Left lung (tissue), 10 donors: ENCODE measurements around the gene TBL1X. TPM values are rescaled to one million over a fixed set of nuclear protein-coding genes. Genes with fewer than 3 reads are reported as not detected.

Source experiments
- ATAC-seq: fragments of 200-7000 bp; cut with Tn5 transposase; one replicate; pipeline ENCODE4 v1.9.1; 2020; ENCODE audit warnings: moderate library complexity
- DNase-seq, 4 donors: peaks; one replicate each; pipeline ENCODE4 v3.0.0-alpha.2; 2013 to 2020
- H3K27ac ChIP-seq, 2 donors: fragments of 200-600 bp; sonication (generic) in 1 of 2; one replicate each; pipeline versions ENCODE4 v1.5.0 to v1.8.0; 2020 to 2021
- H3K27me3 ChIP-seq, 2 donors: fragments of 200-600 bp; sonication (generic) in 1 of 2; one replicate each; pipeline versions ENCODE4 v1.5.0 to v1.8.0; 2020 to 2021
- H3K36me3 ChIP-seq, 2 donors: fragments of 200-600 bp; sonication (generic) in 1 of 2; one replicate each; pipeline versions ENCODE4 v1.5.0 to v1.8.0; 2020 to 2021
- H3K4me1 ChIP-seq, 2 donors: fragments of 200-600 bp; one replicate each; pipeline ENCODE4 v1.8.0; 2021
- H3K4me3 ChIP-seq, 2 donors: fragments of 200-600 bp; sonication (generic) in 1 of 2; one replicate each; pipeline versions ENCODE4 v1.5.0 to v1.8.0; 2020 to 2021; ENCODE audit warnings: mild to moderate bottlenecking in 1 of 2
- H3K9me3 ChIP-seq, 2 donors: fragments of 200-600 bp; sonication (generic) in 1 of 2; one replicate each; pipeline versions ENCODE4 v1.5.0 to v1.8.0; 2020 to 2021
- CTCF ChIP-seq, 2 donors: fragments of 200-600 bp; sonication (generic) in 1 of 2; IDR thresholded peaks; one replicate each; pipeline versions ENCODE4 v1.5.0 to v1.8.0; 2021; ENCODE audit warnings: antibody characterized with exemption in 2 of 2
- intact Hi-C, 2 donors: fragments of 100-400 bp; cut with DNase I; formaldehyde crosslinking; loops; one replicate each; pipeline versions ENCODE4 v1.11.2 to v1.14.2; 2022
- polyA plus RNA-seq, 6 donors: library from polyadenylated mRNA; unstranded; fragments of 120-200 nt; gene quantifications; one replicate each; pipeline ENCODE4 v1.2.1, GENCODE V29; 2013; ENCODE audit not compliant: insufficient read length in 6 of 6
- total RNA-seq, 2 donors: library from RNA; stranded (reverse); fragmentation: NEBNext Ultra II Directional; extraction: Animal tissue kit (Norgen Biotek cat#: 25700); gene quantifications; one replicate each; pipeline ENCODE4 v1.2.1, GENCODE V29; 2021
- donor health status: DM: no; HTN: yes; CAD: no.
- donor health status: DM: no; HTN: no; CAD: no.

Gene TBL1X
- total and polyA plus RNA-seq, 8 donors, result 13.4 to 24.6 (median 21.6) TPM

GRCh38 chrX:9738151-9738550, 273.3 kb downstream of the TBL1X start:
- no peak for TF ChIP-seq CTCF (IDR thresholded peaks at IDR 0.05)
- no peaks in the 10 kb centered on the region for H3K36me3 ChIP-seq
- H3K27me3 ChIP-seq, result no peaks in the 10 kb centered on the region
- no peak overlapping the region for H3K4me3 ChIP-seq
- no peaks in the 10 kb centered on the region for H3K4me1 ChIP-seq
- intact Hi-C loops, result no loop called here
- ATAC-seq (no peak), DNase-seq (no peak)
- H3K27ac ChIP-seq, result no peak overlapping the region
- no peaks in the 10 kb centered on the region for H3K9me3 ChIP-seq

GRCh38 chrX:9739130-9739529, 274.3 kb downstream of the TBL1X start:
- H3K4me1 ChIP-seq, result no peaks in the 10 kb centered on the region
- no peak overlapping the region for H3K4me3 ChIP-seq
- no peak for ATAC-seq
- intact Hi-C loops, result no loop called here
- no peak overlapping the region for H3K27ac ChIP-seq
- no peak for DNase-seq
- no peaks in the 10 kb centered on the region for H3K27me3 ChIP-seq
- H3K9me3 ChIP-seq, result no peaks in the 10 kb centered on the region
- no peak for TF ChIP-seq CTCF (IDR thresholded peaks at IDR 0.05)
- H3K36me3 ChIP-seq, result no peaks in the 10 kb centered on the region

- intact Hi-C loops, result no loop called here
- peak; percentile 19 for ATAC-seq
These were observed 280.7 kb downstream of the TBL1X start for GRCh38 chrX:9745417-9746115.

GRCh38 chrX:9746148-9746888, 281.5 kb downstream of the TBL1X start:
- no peaks in the 10 kb centered on the region for H3K27me3 ChIP-seq
- H3K9me3 ChIP-seq, result no peaks in the 10 kb centered on the region
- no peaks in the 10 kb centered on the region for H3K36me3 ChIP-seq
- TF ChIP-seq CTCF (IDR thresholded peaks at IDR 0.05), result no peak
- intact Hi-C loops, result no loop called here
- ATAC-seq, result peak; percentile 35
- DNase-seq, result no peak
- H3K4me3 ChIP-seq, result no peak overlapping the region
- no peaks in the 10 kb centered on the region for H3K4me1 ChIP-seq
- H3K27ac ChIP-seq, result peak overlapping the region in 1 of 2 donors; percentile 53

More at GRCh38 chrX:9745417-9746115, 280.7 kb downstream of the TBL1X start:
- no peak for TF ChIP-seq CTCF (IDR thresholded peaks at IDR 0.05)
- Histone ChIP-seq H3K36me3 (no peaks in the 10 kb centered on the region), H3K27ac (peak overlapping the region; percentile 8 to 28), H3K27me3 (no peaks in the 10 kb centered on the region), H3K4me3 (no peak overlapping the region), H3K4me1 (no peaks in the 10 kb centered on the region), H3K9me3 (no peaks in the 10 kb centered on the region)
- DNase-seq, result no peak

- Histone ChIP-seq H3K4me1 (no peaks in the 10 kb centered on the region), H3K27ac (no peak overlapping the region), H3K9me3 (no peaks in the 10 kb centered on the region), H3K27me3 (no peaks in the 10 kb centered on the region), H3K4me3 (no peak overlapping the region), H3K36me3 (no peaks in the 10 kb centered on the region)
- intact Hi-C loops, result no loop called here
- no peak for TF ChIP-seq CTCF (IDR thresholded peaks at IDR 0.05)
- ATAC-seq, result no peak
- DNase-seq, result no peak
These were observed 282.8 kb downstream of the TBL1X start for GRCh38 chrX:9747644-9748043.
